CD4-positive, alpha-beta T cell treated with Interleukin-15 for 1 hour (primary cell): ENCODE data around the gene TLR9.

Experiments used
- DNase-seq: peaks from one replicate; pipeline ENCODE4 v3.0.0-alpha.2; 2020

TLR9 gene

GRCh38 chr3:52171514-52172261 is 53.8 kb downstream of the TLR9 start:
- no peak for DNase-seq
